OCI-LY7 (cell line): Measurements from ENCODE around the gene FAF2.

Experiments used
- EZH2phosphoT487 ChIP-seq: fragments of 200-600 bp; sonication (generic); IDR thresholded peaks from 2 replicates; pipeline ENCODE4 v1.6.1; 2018; ENCODE audit warnings: low read depth, borderline replicate concordance, mild to moderate bottlenecking, mixed run types, antibody characterized with exemption, low read length, moderate library complexity, mixed read lengths
- TF ChIP-seq, protein P1 (sequence below): fragments of 200-600 bp; sonication (generic); conservative IDR thresholded peaks from 2 replicates; pipeline ENCODE4 v1.5.1; 2014; ENCODE audit warnings: mild to moderate bottlenecking, antibody characterized with exemption, low read length, moderate library complexity, mixed read lengths

DNA sequence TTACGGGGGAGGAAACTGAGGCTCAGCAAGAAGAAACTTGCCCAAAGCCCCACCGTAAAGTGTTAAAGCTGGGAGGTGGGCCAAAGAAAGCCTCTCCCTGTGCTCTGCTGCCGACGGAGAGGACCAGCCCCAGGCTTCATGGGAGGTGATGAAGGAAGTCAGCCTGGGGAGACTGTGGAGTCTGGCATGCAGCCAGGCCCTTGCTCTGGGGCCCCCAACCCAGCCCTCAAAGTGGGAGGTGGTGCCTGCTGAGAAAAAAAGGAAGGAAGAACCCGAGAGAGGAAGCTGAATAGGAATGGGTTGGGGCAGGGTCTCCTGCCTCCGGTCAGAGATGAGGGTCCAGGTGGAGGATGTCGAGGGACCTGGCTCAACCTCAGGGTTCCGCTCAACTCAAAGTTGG, 85.2 kb downstream of the FAF2 start:
- TF ChIP-seq, protein P1, sequence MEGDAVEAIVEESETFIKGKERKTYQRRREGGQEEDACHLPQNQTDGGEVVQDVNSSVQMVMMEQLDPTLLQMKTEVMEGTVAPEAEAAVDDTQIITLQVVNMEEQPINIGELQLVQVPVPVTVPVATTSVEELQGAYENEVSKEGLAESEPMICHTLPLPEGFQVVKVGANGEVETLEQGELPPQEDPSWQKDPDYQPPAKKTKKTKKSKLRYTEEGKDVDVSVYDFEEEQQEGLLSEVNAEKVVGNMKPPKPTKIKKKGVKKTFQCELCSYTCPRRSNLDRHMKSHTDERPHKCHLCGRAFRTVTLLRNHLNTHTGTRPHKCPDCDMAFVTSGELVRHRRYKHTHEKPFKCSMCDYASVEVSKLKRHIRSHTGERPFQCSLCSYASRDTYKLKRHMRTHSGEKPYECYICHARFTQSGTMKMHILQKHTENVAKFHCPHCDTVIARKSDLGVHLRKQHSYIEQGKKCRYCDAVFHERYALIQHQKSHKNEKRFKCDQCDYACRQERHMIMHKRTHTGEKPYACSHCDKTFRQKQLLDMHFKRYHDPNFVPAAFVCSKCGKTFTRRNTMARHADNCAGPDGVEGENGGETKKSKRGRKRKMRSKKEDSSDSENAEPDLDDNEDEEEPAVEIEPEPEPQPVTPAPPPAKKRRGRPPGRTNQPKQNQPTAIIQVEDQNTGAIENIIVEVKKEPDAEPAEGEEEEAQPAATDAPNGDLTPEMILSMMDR = no peak
- TF ChIP-seq EZH2phosphoT487 = no peak
